ENCODE measurements around the gene CCDC124. TPM values are rescaled to one million over a fixed set of nuclear protein-coding genes. Genes with fewer than 3 reads are reported as not detected.

CCDC124 gene
- 16.6 and 21.7 TPM in 2 replicates for total RNA-seq

GRCh38 chr19:17932485-17933338 lies at the start of gene CCDC124:
Gene CCDC124, plus strand, starts transcription at chr19:17933015. Its CDS starts 3,406 bp downstream, at chr19:17936421.

GRCh38 chr19:17966550-17967256 lies 33.9 kb downstream of the CCDC124 start, which contains the start of gene KCNN1:
Gene KCNN1, plus strand, starts transcription at chr19:17967107. Its CDS starts 6,782 bp downstream, at chr19:17973889.

Small RNAs within 50 kb of the gene (small RNA-seq; reads per million reads assigned to genes)
- gene RNA5SP468, result not detected

Other genes with a start within 250 kb of the CCDC124 start
- gene UNC13A, start 244.7 kb upstream of the CCDC124 start, total RNA-seq, result 0.12 and 0.16 TPM in 2 replicates
- gene MAP1S, start 213.5 kb upstream of the CCDC124 start, total RNA-seq, result 15.4 and 19.3 TPM in 2 replicates
- 0.32 and 1.5 TPM in 2 replicates for gene FCHO1, start 181.5 kb upstream of the CCDC124 start, total RNA-seq
- not detected in 2 replicates for gene B3GNT3, start 137.9 kb upstream of the CCDC124 start, total RNA-seq
- not detected in 2 replicates for gene INSL3, start 111.5 kb upstream of the CCDC124 start, total RNA-seq
- 5.6 and 15.3 TPM in 2 replicates for gene JAK3, start 85.0 kb upstream of the CCDC124 start, total RNA-seq
- 839 and 1,248 TPM in 2 replicates for gene RPL18A, start 73.1 kb upstream of the CCDC124 start, total RNA-seq
- under 0.01 and 0.49 TPM in 2 replicates for gene SLC5A5, start 61.1 kb upstream of the CCDC124 start, total RNA-seq
- 0.24 TPM in 1 of 2 replicates, not detected in the other for gene KCNN1, start 34.1 kb downstream of the CCDC124 start, total RNA-seq
- gene ARRDC2, start 75.2 kb downstream of the CCDC124 start, total RNA-seq, result 11.0 and 12.3 TPM in 2 replicates
- 1.6 and 1.8 TPM in 2 replicates for gene IL12RB1, start 153.9 kb downstream of the CCDC124 start, total RNA-seq
- gene MAST3, start 164.8 kb downstream of the CCDC124 start, total RNA-seq, result 3.2 and 3.6 TPM in 2 replicates
- 43.5 and 45.8 TPM in 2 replicates for gene PIK3R2, start 220.1 kb downstream of the CCDC124 start, total RNA-seq
- 25.2 and 33.3 TPM in 2 replicates for gene IFI30, start 240.8 kb downstream of the CCDC124 start, total RNA-seq

All from hair follicle dermal papilla cell (primary cell).